NCI-H1417 (cell line): ENCODE data around the gene GBX1.
A peak's percentile ranks its signal among the peaks of the same experiment; 100 is the strongest.

Source experiments
- DNase-seq, 3 experiments: peaks; one replicate each; lab custom pipeline; 2025; lab: John Stamatoyannopoulos, UW

GBX1 gene

GRCh38 chr7:151128144-151128543 lies 39.4 kb downstream of the GBX1 start:
- DNase-seq, result no peak

GRCh38 chr7:151126491-151127137 lies 40.9 kb downstream of the GBX1 start:
- DNase-seq, result peak in 2 of 3 experiments; percentile 40 to 51

- DNase-seq, result peak in 1 of 3 experiments; percentile 24
These were observed 41.5 kb downstream of the GBX1 start for GRCh38 chr7:151125846-151126481.

GRCh38 chr7:151125470-151125845 lies 42.0 kb downstream of the GBX1 start:
- DNase-seq, result peak in 2 of 3 experiments; percentile 81

- no peak for DNase-seq
These were observed 42.5 kb downstream of the GBX1 start for GRCh38 chr7:151124899-151125399.

GRCh38 chr7:151124481-151124880 lies 43.0 kb downstream of the GBX1 start:
- DNase-seq, result no peak

- peak; percentile 62 to 86 (median 83) for DNase-seq
These were observed 43.6 kb downstream of the GBX1 start for GRCh38 chr7:151123822-151124464.

GRCh38 chr7:151123158-151123821 lies 44.2 kb downstream of the GBX1 start:
- DNase-seq, result no peak

- DNase-seq, result no peak
These were observed 44.7 kb downstream of the GBX1 start for GRCh38 chr7:151122796-151123157.

- DNase-seq, result no peak
These were observed 45.2 kb downstream of the GBX1 start for GRCh38 chr7:151122276-151122675.

- no peak for DNase-seq
These were observed 45.9 kb downstream of the GBX1 start for GRCh38 chr7:151121380-151122170.

GRCh38 chr7:151120896-151121295 lies 46.6 kb downstream of the GBX1 start:
- DNase-seq, result no peak

- peak in 1 of 3 experiments; percentile 6 for DNase-seq
These were observed 47.6 kb downstream of the GBX1 start for GRCh38 chr7:151119902-151120301.

- no peak for DNase-seq
These were observed 48.5 kb downstream of the GBX1 start for GRCh38 chr7:151119055-151119415.

GRCh38 chr7:151118108-151119054 lies 49.1 kb downstream of the GBX1 start:
- DNase-seq, result no peak

GRCh38 chr7:151117565-151117964 lies 49.9 kb downstream of the GBX1 start:
- DNase-seq, result no peak

- DNase-seq, result no peak
These were observed 50.7 kb downstream of the GBX1 start for GRCh38 chr7:151116603-151117440.

GRCh38 chr7:151115836-151116418 lies 51.6 kb downstream of the GBX1 start:
- no peak for DNase-seq

GRCh38 chr7:151115121-151115835 lies 52.2 kb downstream of the GBX1 start:
- DNase-seq, result no peak
